HTR-8/SVneo (cell line): ENCODE measurements around the gene DNAJC9.
"Not testable (repeated sequence)": the region's sequence is repeated elsewhere in the genome, so short reads cannot be mapped to it uniquely, and the experiment has no call there.

Experiments
- DNase-seq: peaks from one replicate; pipeline ENCODE4 v3.0.0; 2011; ENCODE audit warnings: low spot score, mixed read lengths; ENCODE audit not compliant: insufficient read length
- FAIRE-seq: peaks from 2 replicates; lab custom pipeline; 2011; peaks lifted over from hg19 to GRCh38; lab: Jason Lieb, UNC

DNAJC9 gene

GRCh38 chr10:73246646-73247508 lies at the start of gene DNAJC9:
Gene DNAJC9 (minus strand): TSS chr10:73247255. CDS start chr10:73247189, 66 bp downstream.
- FAIRE-seq (peak; percentile 46), DNase-seq (peak; percentile 90)

- no peak for DNase-seq
- no peak for FAIRE-seq
Measured at GRCh38 chr10:73293461-73293860, 46.4 kb upstream of the DNAJC9 start.

GRCh38 chr10:73289958-73290357 lies 42.9 kb upstream of the DNAJC9 start:
- FAIRE-seq: no peak

GRCh38 chr10:73287441-73287840 lies 40.4 kb upstream of the DNAJC9 start:
- DNase-seq (no peak), FAIRE-seq (no peak)

More at GRCh38 chr10:73289958-73290357, 42.9 kb upstream of the DNAJC9 start:
- DNase-seq: no peak

- FAIRE-seq (no peak), DNase-seq (no peak)
Measured at GRCh38 chr10:73281097-73281496, 34.0 kb upstream of the DNAJC9 start.

GRCh38 chr10:73264423-73264822 lies 17.4 kb upstream of the DNAJC9 start:
- DNase-seq: no peak
- no peak for FAIRE-seq

- no peak for FAIRE-seq
- peak; percentile 18 for DNase-seq
Measured at GRCh38 chr10:73263693-73264347, 16.8 kb upstream of the DNAJC9 start.

- FAIRE-seq (no peak), DNase-seq (no peak)
Measured at GRCh38 chr10:73262880-73263555, 16.0 kb upstream of the DNAJC9 start.

- FAIRE-seq: peak; percentile 74
- peak; percentile 63 for DNase-seq
Measured at GRCh38 chr10:73262105-73262730, 15.2 kb upstream of the DNAJC9 start.

- DNase-seq (no peak), FAIRE-seq (no peak)
Measured at GRCh38 chr10:73261362-73261995, 14.4 kb upstream of the DNAJC9 start.

- not testable (repeated sequence) for DNase-seq, FAIRE-seq
Measured at GRCh38 chr10:73258612-73259011, 11.6 kb upstream of the DNAJC9 start.

- FAIRE-seq (no peak), DNase-seq (no peak)
Measured at GRCh38 chr10:73253225-73253555, 6.1 kb upstream of the DNAJC9 start.

- FAIRE-seq: peak; percentile 95
- peak; percentile 92 for DNase-seq
Measured at GRCh38 chr10:73252445-73253224, 5.6 kb upstream of the DNAJC9 start, which contains the start of gene MRPS16. Gene MRPS16 (minus strand): TSS chr10:73252644. CDS start chr10:73252482, 162 bp downstream.

GRCh38 chr10:73251683-73252444 lies 4.8 kb upstream of the DNAJC9 start:
- FAIRE-seq (no peak), DNase-seq (no peak)

GRCh38 chr10:73248259-73248724 lies 1.2 kb upstream of the DNAJC9 start:
- no peak for FAIRE-seq
- no peak for DNase-seq

GRCh38 chr10:73247509-73248258 lies 629 bp upstream of the DNAJC9 start:
- DNase-seq (no peak), FAIRE-seq (no peak)

GRCh38 chr10:73246322-73246645 lies 771 bp downstream of the DNAJC9 start:
- FAIRE-seq (no peak), DNase-seq (no peak)
